ENCODE results near the gene CUL5.

The CUL5 gene

GRCh38 chr11:108121274-108122155 lies 112.8 kb downstream of the CUL5 start, which contains the start of gene ACAT1 (continued):
- TF ChIP-seq KLF1 (tag by site-specific recombination; IDR thresholded peaks at IDR 0.05) = peak; percentile 81
- no peak for TF ChIP-seq PBX3 (CRISPR knock-in tag; IDR thresholded peaks at IDR 0.05)
- 0 out of 2 replicates have a peak, but pooled peaks have one; percentile 55 for TF ChIP-seq ZSCAN5A (tag by site-specific recombination; IDR thresholded peaks at IDR 0.05)
- no peak for TF ChIP-seq ZNF391 (tag by site-specific recombination; IDR thresholded peaks at IDR 0.05; ENCODE audit: borderline replicate concordance, low read depth)
- peak; percentile 62 for TF ChIP-seq HIC1 (tag by site-specific recombination; IDR thresholded peaks at IDR 0.05)
- 0 out of 2 replicates have a peak, but pooled peaks have one; percentile 42 for TF ChIP-seq ZNF692 (tag by site-specific recombination; IDR thresholded peaks at IDR 0.05)
- no peak for TF ChIP-seq ZNF18 (tag by site-specific recombination; IDR thresholded peaks at IDR 0.05)
- no peak for TF ChIP-seq AEBP2 (tag by site-specific recombination; IDR thresholded peaks at IDR 0.05; ENCODE audit: borderline replicate concordance)
- TF ChIP-seq ZNF658 (tag by site-specific recombination; IDR thresholded peaks at IDR 0.05) = no peak
- 0 out of 2 replicates have a peak, but pooled peaks have one; percentile 3 for TF ChIP-seq ZBTB11 (tag by site-specific recombination; conservative IDR thresholded peaks at IDR 0.05; ENCODE audit: low read depth)
- TF ChIP-seq ZNF677 (tag by site-specific recombination; IDR thresholded peaks at IDR 0.05) = no peak
- no peak for TF ChIP-seq ZNF585B (tag by site-specific recombination; IDR thresholded peaks at IDR 0.05)
- TF ChIP-seq YY2 (tag by site-specific recombination; IDR thresholded peaks at IDR 0.05) = no peak
- no peak for TF ChIP-seq ZSCAN4 (tag by site-specific recombination; IDR thresholded peaks at IDR 0.05)
- peak; percentile 86 for TF ChIP-seq ZBTB26 (tag by site-specific recombination; optimal IDR thresholded peaks at IDR 0.05)
- no peak for TF ChIP-seq ZNF624 (tag by site-specific recombination; IDR thresholded peaks at IDR 0.05)
- TF ChIP-seq ZNF10 (tag by site-specific recombination; IDR thresholded peaks at IDR 0.05) = no peak
- peak; percentile 64 for TF ChIP-seq PATZ1 (tag by site-specific recombination; IDR thresholded peaks at IDR 0.05)
- TF ChIP-seq MZF1 (tag by site-specific recombination; IDR thresholded peaks at IDR 0.05; ENCODE audit: borderline replicate concordance) = no peak

Measured in HEK293 (cell line).